Fibroblast of the conjunctiva (primary cell): ENCODE measurements around the gene R3HDM1.
"Not testable (repeated sequence)": the region's sequence is repeated elsewhere in the genome, so short reads cannot be mapped to it uniquely, and the experiment has no call there.

Experiments
- DNase-seq: peaks from one replicate; pipeline ENCODE4 v3.0.0-alpha.2; 2010; ENCODE audit warnings: low read depth

Gene R3HDM1

DNA sequence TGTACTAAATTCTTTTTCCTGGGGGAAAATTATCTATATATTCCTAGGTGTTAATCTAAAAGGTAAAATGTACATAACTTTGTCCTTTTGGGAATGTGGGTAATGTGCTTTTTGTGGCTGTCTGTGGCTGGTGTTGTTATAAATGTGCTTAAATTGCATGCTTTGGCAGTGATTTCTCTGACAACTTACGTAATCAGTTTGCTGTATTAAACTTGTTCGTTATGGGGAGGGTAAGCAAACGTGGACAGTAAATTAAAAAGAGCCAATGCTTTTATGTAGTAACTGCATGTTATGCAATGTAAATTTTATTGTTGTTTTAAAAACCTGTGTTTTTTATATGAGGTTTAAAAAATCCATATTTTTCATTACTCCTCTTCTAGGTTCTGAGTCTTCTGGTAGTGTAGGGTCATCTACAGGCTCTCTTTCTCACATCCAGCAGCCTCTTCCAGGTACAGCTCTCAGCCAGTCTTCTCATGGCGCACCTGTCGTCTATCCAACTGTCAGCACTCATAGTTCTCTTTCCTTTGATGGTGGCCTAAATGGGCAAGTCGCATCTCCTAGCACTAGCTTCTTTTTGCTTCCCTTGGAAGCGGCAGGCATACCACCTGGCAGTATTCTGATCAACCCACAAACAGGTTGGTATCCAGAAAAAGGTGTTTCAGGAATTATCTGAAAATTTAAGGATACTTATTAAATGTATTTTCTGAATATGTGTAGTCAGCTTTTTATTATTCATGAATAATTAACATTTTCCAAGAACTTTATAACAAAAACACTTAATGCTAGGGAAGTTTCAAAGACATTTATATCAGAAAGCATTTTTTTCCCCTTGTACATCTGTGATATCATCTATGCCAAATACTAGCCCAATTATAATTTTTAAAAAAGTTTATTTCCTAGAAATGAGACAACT is 110.1 kb downstream of the R3HDM1 start:
- DNase-seq: no peak

DNA sequence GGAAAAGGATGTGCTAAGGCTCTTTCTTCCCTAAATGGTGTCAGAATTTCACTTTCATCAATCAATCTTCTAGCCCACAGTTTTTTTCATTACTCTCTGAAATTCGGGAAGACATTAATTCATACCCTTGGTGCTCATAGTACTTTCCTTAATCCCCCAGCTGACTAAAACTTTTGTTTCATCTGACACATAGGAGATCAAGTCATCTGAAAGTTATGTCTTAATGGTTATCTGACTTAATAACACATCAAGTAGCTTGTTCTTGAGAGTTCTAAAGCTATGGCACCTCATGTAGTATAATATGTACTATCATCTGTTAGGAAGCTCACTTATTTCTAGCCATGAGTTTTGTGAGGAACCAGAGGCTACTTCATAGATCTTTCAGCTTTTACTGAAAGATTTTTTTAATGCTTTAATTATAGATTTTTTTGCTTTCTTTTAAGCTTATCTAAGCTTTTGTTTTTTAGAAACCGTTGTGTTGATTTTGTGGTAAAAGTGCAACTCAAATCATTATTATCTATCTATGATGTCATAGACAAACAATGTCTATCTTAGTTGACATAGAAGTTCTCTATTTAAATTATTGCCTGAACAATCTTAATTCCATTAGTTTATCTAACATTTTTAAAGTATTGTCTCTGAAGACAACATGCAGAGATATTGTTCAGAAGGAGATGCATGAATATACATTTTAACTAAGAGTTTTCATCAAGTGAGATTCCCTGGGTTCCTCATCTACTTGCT is 116.7 kb downstream of the R3HDM1 start:
- DNase-seq: no peak

DNA sequence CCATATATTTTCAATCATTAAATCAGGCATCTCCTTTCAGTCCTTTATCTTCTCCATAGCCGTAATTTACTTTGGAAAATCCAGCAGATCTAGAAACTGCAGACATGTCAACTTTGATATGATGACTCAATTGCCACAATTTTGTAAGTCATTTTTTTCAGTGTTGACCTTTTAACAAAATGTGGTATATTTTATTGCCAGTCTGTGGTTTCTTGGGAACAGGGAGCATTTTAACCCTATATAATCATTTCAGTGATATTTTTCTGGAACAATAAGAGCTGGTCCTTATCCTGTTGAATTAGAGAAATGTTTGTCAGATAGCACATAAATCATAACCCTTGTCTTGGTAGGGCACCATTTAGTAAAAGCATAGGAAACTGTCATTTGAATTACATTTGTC is 119.4 kb downstream of the R3HDM1 start:
- DNase-seq: no peak

DNA sequence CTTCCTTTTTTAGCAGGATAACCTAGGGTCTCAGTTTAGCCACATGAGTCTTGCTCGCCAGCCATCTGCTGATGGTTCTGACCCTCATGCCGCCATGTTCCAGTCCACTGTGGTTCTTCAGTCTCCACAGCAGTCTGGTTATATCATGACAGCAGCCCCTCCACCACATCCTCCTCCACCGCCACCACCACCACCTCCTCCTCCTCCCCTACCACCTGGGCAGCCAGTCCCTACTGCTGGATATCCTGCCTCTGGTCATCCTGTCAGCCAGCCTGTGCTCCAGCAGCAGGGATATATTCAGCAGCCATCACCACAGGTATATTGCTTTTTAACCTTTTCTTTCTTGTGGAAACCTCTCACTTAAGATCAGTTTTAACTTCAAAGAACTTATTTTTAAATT is 120.4 kb downstream of the R3HDM1 start:
- DNase-seq: no peak

DNA sequence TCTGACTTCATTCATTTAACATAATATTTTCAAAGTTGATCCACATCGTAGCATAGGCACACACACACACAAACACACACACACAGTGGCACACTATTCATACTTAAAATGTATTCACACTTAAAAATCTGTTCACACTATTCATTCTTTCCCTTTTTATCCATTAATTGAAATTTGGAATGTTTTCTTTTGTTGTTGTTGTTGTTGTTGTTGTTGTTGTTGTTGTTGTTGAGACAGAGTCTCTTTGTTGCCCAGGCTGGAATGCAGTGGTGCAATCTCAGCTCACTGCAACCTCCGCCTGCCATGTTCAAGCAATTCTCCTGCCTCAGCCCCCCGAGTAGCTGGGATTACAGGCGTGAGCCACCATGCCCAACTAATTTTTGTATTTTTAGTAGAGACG is 123.0 kb downstream of the R3HDM1 start:
- DNase-seq: not testable (repeated sequence)

DNA sequence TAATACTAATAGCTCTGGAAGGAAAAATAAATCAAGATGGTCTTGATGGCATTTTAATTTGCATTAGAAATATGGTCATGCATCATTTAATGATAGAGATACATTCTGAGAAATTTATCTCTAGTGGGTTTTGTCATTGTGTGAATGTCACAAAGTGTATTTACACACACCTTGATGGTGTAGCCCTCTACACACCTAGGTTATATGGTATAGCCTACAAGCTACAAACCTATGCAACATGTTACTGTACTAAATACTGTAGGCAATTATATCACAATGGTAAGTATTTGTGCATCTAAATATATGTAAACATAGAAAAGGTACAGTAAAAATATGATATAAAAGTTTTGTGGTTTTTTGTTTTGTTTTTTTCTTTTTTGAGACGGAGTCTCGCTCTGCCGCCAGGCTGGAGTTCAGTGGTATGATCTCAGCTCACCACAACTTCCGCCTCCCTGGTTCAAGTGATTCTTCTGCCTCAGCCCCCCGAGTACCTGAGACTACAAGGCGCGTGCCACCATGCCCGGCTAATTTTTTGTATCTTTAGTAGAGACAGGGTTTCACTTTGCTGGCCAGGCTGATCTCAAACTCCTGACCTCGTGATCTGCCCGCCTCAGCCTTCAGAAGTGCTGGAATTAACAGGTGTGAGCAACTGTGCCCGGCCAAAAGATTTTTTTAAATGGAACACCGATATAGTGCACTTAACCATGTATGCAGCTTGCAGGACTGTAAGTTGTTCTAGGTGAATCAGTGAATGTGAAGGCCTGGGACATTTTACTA is 126.7 kb downstream of the R3HDM1 start:
- no peak for DNase-seq

DNA sequence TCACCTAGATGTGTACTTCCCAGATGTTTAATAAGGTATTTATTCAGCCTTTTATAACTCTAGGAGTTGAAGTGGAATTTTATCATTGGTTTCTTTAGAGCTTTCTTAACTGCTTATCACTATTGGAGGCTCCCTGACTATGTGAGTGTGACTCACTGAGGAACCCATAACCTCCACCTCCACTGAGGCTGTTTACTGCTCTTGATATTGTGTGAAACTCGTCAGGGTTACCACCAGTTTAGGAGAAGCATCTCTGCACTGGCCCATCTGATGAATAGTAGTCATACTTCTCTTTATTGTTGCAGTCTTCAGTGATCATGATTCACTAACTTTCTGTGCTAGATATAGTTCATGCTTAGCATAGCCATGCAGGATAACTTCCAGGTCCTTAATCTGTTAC is 130.8 kb downstream of the R3HDM1 start:
- no peak for DNase-seq

DNA sequence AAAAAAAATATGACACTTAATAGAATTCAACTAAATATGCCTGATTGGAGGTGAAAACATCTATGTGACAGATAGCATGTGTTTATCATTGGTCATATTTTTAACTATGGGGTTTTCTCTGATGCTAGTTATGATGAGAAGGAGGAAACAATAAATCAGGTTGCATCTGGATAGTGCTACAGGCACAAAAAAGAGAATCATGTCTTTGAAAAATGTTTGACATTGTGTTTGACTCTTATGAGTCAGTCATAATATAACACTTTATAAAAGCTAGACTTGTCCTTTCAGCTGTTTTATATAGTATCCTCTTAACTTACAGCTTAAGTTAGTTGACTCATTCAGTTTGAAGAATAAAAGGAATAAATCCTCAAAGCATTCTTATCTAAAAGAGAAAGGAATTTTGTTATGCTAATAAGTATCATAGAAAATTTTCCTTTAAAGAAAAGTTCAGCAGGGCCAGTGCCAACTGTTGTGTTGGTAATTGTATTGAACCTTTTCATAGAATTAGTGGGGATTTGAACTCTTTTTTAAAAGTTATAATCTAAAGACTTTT is 131.9 kb downstream of the R3HDM1 start:
- DNase-seq: no peak

DNA sequence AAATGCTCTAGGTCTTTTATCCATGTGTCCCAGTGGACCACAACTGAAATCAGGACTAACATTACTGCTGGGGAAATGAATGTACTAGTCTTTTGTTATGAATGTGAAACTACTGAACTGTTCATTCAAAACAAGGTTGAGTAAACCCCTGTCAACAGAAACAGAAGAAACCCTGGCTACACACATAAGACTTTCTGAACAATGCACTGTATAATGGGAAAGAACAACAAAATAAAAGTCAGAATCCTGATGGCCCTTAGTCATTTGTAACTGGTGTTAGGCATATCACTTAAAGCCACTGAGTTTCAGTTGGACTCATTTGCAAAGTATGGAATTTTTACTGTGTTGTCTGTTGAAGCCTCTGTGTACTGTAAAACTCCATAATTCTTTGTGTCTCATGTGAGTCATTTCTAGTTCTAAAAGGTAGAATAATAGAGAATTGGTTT is 133.4 kb downstream of the R3HDM1 start:
- no peak for DNase-seq

DNA sequence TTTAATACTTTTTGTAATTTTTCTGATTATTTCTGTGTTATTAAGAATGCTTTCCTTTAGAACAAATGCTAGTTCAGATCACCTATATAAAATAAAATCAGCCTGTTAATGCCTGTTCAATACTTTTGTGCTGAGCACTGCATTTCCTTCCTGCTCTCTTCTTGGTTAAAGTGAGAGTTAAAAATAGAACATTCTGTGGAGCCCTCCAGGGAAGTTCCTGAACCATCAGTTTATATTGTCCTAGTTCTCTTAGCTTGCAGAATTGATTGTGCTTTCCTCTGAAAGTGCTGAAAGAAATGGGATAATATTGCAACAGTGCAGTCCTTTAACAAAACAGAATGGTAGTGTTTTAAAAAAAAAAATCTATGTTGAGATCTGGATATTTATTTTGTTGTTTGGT is 135.8 kb downstream of the R3HDM1 start:
- no peak for DNase-seq

DNA sequence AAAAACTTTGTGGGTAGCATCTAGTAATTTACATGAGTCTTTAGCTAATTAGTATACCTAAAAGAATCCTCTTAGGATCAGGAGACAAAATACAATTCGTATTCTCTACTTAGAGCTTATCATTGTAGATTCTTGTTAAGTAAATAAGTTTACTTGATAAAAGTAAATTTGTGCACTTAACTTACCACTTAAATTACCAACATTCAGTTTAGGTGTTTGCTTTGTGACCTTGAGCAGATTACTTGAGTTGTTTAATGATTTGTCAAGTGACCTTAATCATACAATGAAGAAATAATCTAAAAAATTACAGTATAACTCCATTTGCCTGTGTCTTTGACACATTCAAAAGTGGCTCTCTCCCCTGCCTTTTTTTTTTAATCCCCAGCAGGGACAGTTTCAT is 143.2 kb downstream of the R3HDM1 start:
- no peak for DNase-seq

DNA sequence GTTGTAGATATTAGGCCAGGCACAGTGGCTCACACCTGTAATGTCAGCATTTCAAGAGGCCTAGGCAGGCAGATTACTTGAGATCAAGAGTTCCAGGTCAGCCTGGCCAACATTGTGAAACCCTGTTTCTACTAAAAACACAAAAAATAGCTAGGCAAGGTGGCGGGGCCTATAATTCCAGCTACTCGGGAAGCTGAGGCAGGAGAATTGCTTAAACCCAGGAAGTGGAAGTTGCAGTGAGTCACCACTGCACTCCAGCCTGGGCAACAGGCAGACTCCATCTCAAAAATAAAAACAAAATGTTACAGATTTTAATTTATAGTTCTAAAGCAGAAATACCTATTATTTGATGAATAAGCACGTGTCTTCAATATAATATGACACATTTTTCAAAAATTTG is 144.7 kb downstream of the R3HDM1 start:
- no peak for DNase-seq

DNA sequence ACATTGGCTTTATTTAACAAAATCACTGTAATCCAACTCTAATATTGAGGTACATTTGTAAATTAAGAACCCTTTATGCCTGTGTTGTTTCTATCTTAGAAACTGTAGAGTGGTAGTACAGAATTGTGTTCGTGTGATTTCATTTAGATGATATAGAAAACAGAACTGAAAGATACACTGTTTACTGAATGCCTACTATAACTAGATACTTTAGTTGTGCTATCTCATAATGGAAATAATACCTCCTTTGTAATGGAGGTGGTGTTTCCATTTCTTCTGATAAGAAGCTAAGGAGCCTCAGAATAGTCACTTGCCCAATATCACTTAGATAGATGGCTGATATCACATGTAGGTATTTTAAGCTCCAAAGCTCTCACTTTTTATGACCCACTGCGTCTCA is 147.8 kb downstream of the R3HDM1 start:
- DNase-seq: no peak

DNA sequence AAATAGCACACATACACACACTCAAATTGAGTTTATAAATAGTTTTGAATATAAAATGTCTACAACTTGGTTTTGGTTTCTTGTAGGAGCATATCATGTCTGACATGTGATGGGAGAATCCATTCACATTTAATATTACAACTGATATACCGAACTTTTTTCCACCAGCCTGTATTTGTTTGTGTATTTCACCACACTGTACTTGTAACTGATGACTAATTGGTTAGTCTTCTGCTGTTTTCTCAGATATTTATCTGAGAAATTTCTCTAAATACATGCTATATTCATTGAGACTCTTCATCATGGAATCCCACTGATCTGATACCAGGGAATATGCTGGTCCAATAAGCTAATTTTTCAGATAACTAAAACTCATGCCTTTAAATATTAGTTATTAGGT is 154.1 kb downstream of the R3HDM1 start:
- DNase-seq: no peak

DNA sequence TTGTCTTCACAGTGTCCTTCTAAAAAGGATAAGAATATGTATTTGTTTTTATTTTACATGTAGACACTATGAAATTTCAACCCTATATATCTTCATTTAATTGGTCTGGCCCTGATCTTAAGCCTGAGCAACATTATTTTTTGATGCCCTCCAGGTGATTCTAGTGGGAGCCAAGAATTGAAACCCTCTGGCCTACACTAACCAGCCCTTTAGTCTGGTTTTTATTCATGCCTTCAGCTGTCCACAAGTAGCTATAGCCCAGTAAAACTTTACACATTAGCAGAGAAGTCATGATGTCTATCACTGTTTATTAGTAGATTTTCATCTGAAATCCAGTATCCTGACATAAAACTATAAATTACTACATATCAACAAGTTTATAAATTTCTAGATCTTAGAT is 157.7 kb downstream of the R3HDM1 start:
- no peak for DNase-seq

DNA sequence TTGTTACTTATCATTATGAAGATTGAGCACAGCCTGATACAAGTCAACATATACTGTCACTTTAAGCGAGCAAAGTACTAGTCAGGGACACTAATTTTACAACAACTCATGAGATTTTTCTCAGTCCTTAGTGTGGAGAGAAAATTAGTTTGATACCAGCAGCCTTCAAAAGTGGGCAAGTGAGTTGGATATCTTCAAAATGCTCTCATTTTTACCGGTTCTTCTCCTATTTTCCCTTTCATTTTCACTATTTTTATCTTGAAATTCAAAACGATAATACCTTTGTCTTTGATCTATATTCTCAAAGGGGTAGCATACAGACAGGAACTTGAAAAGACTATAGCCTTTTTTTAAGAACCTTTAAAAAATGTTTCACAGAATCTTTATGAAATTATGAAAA is 158.4 kb downstream of the R3HDM1 start:
- no peak for DNase-seq

DNA sequence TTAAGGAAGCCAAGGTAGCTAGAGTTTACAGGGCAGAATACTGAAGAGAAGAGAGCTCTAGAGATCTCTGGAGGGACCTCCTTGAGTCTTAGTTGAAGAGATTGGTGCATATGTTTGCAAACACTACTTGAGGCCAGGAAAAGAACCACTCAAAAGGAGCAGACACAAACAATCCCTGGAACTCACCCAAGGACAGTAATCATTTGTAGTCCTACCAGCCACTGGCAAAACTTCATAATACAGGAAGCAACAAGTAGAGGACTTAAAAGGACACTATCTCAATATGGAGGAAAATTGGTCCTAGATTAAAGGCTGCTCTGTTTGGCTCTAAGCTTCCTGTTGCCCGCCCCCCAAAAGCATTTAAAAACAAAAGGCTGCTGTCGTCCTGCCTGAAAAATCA is 163.4 kb downstream of the R3HDM1 start:
- DNase-seq: no peak

DNA sequence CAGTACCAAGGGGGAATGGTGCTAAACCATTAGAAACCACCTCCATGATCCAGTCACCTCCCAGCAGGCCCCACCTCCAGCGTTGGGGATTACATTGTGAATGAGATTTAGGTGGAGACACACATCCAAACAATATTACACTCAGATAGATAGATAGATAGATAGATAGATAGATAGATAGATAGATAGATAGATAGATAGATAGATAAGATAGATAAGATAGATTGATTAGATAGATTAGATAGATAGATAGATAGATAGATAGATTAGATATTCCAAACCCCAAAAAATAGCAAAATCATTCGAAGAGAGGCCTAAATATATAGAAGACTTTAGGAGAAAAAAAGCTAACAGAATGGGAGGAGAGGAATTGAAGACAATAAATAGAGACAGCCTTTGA is 167.6 kb downstream of the R3HDM1 start:
- no peak for DNase-seq

DNA sequence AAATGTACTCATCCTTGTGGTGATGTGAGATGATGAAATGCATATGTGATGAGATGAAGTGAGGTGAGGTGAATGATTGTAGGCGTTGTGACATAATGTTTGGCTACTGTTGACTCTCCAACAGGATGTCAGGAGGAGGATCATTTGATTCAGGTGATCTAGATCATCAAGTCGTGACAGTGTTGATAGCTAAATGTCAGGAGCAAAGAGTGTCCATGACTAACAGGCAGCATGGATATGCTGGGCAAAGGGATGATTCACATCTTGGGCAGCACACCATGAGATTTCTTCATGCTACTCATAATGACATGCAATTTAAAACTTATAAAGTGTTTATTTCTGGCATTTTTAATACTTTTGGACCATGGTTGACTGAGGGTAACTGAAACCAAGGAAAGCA is 170.2 kb downstream of the R3HDM1 start:
- DNase-seq: no peak

DNA sequence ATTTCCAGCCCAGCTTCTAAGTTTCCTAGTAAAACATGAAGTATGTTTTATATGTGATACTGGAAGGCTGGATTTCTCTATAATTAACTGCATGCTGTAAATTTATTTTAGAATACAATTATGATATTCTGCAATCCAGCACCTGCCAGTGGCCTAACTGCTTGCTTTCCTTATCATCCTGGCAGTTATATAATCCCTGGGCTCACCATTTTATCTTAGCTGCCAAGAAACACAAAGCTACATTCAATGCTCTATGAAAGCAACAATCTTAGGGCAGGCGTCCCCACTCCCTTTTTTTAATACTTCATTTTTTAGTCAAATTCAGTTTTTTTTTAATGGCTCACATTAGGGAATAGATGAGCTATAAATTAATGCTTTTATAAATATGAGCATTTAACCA is 172.0 kb downstream of the R3HDM1 start:
- DNase-seq: no peak

DNA sequence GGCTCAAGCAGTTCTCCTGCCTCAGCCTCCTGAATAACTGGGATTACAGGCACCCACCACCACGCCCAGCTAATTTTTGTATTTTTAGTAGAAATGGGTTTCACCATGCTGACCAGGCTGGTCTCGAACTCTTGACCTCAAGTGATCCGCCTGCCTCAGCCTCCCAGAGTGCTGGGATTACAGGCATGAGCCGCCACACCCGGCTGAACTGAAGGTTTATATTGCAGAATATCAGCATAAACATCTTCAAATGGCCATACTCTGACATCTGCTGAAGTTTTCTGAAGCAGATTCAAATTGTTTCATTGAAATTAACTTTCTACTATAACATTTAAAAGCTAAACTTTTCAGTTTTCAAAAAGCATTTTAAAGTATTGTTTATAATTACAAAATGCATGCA is 172.8 kb downstream of the R3HDM1 start:
- DNase-seq: not testable (repeated sequence)

DNA sequence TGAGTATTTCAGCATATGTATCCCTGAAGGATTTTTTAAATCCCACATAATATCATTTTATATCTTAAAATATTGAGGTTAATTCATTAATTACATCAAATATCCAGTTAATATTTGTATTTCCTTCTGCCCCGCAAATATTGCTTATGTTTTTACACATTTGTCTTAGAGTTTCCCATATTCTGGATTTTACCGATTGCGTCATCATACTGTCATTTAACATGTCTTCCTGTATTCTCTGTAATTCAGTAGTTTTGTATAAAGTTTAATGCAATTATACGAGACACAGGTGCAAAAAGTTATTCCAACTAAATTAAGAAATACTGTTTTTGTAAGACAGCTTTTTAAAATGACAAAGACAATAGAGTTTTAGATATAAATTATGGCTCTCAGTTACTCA is 176.9 kb downstream of the R3HDM1 start:
- DNase-seq: no peak
